Measurements from ENCODE around the gene FUCA2.
"Not testable (repeated sequence)": the region's sequence is repeated elsewhere in the genome, so short reads cannot be mapped to it uniquely, and the experiment has no call there.

The FUCA2 gene

GRCh38 chr6:143486752-143487151 lies 24.8 kb downstream of the FUCA2 start:
- no peak for TF ChIP-seq CTCF (IDR thresholded peaks at IDR 0.05; ENCODE audit: control insufficient read depth, extremely low read depth, insufficient read depth)
- no peak overlapping the region for H3K4me3 ChIP-seq (ENCODE audit: low read depth, low read length)
- DNase-seq (ENCODE audit: low read depth), result no peak

GRCh38 chr6:143485967-143486366 lies 25.6 kb downstream of the FUCA2 start:
- no peak for DNase-seq (ENCODE audit: low read depth)
- H3K4me3 ChIP-seq (ENCODE audit: low read depth, low read length), result no peak overlapping the region
- TF ChIP-seq CTCF (IDR thresholded peaks at IDR 0.05; ENCODE audit: control insufficient read depth, extremely low read depth, insufficient read depth), result no peak

- no peak for DNase-seq (ENCODE audit: low read depth)
- H3K4me3 ChIP-seq (ENCODE audit: low read depth, low read length), result no peak overlapping the region
- no peak for TF ChIP-seq CTCF (IDR thresholded peaks at IDR 0.05; ENCODE audit: control insufficient read depth, extremely low read depth, insufficient read depth)
Measured at GRCh38 chr6:143482593-143482992, 28.9 kb downstream of the FUCA2 start.

GRCh38 chr6:143478479-143479062 lies 32.9 kb downstream of the FUCA2 start:
- TF ChIP-seq CTCF (IDR thresholded peaks at IDR 0.05; ENCODE audit: control insufficient read depth, extremely low read depth, insufficient read depth), result no peak
- DNase-seq (ENCODE audit: low read depth), result no peak
- H3K4me3 ChIP-seq (ENCODE audit: low read depth, low read length), result no peak overlapping the region

GRCh38 chr6:143476545-143476944 lies 35.0 kb downstream of the FUCA2 start:
- no peak overlapping the region for H3K4me3 ChIP-seq (ENCODE audit: low read depth, low read length)
- no peak for TF ChIP-seq CTCF (IDR thresholded peaks at IDR 0.05; ENCODE audit: control insufficient read depth, extremely low read depth, insufficient read depth)
- DNase-seq (ENCODE audit: low read depth), result no peak

- no peak overlapping the region for H3K4me3 ChIP-seq (ENCODE audit: low read depth, low read length)
- DNase-seq (ENCODE audit: low read depth), result no peak
- no peak for TF ChIP-seq CTCF (IDR thresholded peaks at IDR 0.05; ENCODE audit: control insufficient read depth, extremely low read depth, insufficient read depth)
Measured at GRCh38 chr6:143471822-143472221, 39.7 kb downstream of the FUCA2 start.

- H3K4me3 ChIP-seq (ENCODE audit: low read depth, low read length); DNase-seq (ENCODE audit: low read depth): not testable (repeated sequence)
Measured at GRCh38 chr6:143468823-143469222, 42.7 kb downstream of the FUCA2 start.

Measured in LNCaP clone FGC (cell line).